ENCODE data around the gene TRABD2A.
"Not testable (repeated sequence)": the region's sequence is repeated elsewhere in the genome, so short reads cannot be mapped to it uniquely, and the experiment has no call there.

The TRABD2A gene

DNA sequence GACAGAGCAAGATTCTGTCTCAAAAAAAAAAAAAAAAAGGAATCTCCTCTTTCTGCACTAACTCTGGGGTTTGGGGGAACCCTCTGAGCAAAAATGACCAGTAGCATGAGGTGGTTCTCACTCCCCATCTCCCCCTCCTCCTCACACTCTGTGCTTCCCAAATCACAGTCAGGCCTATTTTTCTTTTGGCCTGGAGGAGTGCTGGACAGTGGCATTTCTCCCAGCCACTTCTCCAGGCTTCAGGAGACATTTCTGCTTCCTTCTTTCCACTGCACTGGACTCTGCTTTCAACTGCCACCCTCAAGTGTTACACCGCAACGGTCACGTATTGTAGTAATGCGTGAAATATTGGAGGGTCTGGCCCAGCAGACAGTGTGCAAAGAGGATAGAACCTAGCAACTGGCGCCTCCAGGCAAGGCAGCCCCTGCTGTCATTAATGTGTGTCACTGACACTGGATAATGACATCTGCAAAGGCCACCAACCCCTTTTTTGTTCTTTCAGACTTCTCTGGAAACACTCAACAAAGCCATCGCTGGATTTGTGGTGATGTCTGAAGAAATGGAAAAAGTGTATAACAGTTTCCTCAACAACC is 68.9 kb downstream of the TRABD2A start:
- no peak for DNase-seq

DNA sequence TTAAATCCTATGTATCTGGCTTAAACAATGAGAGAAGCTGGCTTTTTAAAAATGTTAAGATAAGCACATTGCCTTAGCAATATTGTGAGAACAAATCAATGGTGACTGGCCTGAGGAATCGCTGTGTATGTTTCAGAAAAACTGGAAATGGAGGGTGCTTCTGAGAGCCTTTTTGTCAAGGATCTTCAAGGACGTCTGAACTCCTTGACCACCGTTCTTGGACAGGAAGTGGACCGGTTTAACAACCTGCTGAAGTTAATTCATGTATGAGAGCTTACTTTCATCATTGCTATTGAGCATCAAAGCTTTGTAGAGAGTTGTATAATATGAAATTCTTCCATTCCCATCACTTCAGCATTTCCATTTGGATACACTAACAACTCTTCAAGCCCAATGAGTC is 72.6 kb downstream of the TRABD2A start:
- no peak for DNase-seq

DNA sequence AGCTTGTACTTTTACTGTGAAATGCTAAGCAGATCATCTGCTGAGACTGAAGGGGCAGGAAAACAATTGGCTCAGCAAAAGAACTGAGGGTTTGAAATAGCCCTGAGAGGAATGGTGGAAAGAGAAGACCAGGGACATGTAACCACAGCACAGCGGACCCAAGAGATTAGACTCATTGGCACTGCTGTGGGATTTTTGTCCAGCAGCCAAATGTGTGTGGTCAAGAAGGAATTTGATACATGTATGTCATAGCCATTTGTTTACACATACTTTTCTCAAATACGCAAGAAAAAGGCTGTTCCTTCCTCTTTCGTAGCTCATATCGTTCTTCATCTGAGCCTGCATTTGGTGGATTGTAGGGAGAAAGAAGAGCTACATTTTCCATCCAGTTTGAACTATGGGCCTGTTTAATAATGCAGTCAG is 73.8 kb downstream of the TRABD2A start:
- peak; percentile 99 for DNase-seq

DNA sequence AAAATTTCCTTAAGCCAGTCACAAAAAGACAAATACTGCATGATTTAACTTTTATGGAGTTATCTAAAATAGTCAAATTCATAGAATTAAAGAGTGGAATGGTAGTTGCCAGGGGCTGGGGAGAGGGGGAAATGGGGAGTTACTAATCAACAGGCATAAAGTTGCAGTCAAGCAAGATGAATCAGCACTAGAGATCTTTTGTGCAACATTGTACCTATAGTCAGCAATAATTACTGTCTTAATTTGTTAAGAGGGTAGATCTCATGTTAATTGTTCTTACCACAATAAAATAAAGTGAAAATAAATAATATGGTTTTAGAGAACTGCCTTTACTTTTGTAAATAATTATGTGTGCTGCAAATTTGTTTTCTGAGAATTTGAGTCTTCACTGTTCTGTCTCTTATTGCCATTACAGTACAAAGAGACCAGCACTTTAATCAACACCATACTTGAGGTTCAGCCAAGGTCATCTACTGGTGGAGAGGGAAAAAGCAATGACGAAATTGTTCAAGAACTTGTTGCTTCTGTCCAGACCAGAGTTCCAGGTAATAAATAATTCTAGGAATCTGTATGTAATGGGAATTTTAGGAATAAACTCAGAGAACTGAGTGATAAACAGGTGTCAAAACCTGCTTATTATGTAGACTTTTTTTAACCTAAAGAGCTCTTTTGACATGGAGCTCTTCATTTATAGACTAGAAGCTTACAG is 75.5 kb downstream of the TRABD2A start:
- peak; percentile 61 for DNase-seq

DNA sequence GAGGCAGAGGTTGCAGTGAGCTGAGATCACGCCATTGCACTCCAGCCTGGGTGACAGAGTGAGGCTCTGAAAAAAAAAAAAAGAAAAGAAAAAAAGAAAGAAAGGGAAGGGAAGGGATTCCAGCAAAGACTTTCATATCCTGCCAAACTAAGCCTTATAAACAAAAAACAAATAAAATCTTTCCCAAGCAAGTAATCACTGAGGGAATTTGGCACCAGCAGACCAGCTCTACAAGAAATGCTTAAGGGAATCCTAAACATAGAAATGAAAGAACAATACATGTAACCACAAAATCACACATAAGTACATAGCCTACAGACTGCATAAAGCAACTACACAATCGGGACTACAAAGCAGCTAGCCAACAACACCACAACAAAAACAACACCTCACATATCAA is 79.1 kb downstream of the TRABD2A start:
- DNase-seq = no peak

DNA sequence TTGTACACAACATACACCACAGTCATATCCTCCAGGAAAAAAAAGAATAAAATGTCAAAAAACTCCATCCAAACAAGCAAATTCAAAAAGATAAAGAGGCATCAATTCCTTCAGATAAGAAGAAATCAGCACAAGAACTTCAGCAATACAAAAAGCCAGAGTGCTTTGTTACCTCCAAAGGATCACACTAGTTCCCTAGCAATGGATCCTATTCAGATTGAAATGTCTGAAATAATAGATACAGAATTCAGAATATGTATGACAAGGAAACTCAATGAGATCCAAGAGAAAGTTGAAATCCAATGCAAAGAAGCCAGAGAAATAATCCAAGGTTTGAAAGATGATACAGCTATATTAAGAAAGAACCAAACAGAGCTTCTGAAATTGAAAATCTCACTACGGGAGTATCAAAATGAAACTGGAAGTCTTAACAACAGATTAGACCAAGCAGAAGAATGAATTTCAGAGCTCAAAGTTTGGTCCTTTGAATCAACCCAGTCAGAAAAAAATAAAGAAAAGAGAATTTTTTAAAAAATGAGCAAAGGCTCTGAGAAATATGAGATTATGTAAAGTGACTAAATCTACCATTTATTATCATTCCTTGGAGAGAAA is 80.6 kb downstream of the TRABD2A start:
- no peak for DNase-seq

DNA sequence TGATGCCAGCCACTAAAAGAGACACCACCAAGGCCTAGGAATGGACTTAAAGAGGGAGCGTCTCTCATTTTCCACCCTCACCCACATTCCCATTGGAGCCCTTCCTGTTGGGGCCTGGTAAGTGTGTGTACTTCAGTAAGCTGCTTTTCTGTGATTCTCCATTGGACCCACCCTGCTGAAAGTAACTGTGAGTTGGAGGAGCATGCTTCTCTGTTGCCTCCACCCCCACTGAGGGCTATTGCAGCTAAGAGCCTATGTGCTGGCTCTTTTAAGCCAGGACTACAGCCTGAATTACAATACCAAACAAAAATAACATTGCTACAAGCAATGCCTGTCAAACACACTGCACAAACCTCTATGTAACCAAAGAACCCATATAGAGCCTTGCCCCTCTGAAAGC is 81.1 kb downstream of the TRABD2A start:
- DNase-seq = no peak

DNA sequence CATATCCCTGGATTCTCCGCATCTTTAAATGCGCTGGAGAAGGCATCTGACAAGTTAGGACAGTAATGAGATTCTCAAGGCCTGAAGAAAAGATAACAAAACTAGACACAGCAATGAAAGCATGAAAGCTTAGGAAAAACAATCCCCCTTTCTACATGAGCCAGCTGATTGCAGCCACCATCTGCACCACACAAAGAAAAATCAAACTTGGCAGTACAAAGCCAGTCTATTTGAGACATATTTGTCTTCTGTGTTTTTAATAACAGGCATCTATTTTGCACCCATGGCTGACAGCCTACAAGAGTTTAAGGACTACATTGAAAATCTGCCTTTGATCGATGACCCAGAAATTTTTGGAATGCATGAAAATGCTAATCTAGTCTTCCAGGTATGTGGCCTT is 83.6 kb downstream of the TRABD2A start:
- no peak for DNase-seq

DNA sequence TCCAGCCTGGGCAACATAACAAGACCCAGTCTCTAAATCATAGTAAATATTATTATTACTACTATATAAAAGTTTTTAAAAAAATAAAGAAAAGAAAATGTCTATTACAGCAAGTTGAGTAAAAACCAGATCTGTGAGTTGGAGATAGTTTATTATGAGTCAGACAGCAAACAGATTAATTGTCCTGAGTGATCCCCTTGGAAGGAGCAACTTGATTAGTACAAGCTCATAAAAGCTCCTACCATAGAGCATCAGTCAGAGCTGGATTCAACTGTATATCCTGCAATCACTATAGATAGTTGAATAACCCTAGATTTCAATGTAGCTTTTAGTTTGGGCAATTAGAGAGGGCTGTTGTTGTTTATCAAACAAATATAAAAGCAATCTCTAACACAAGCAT is 84.1 kb downstream of the TRABD2A start:
- DNase-seq = no peak

DNA sequence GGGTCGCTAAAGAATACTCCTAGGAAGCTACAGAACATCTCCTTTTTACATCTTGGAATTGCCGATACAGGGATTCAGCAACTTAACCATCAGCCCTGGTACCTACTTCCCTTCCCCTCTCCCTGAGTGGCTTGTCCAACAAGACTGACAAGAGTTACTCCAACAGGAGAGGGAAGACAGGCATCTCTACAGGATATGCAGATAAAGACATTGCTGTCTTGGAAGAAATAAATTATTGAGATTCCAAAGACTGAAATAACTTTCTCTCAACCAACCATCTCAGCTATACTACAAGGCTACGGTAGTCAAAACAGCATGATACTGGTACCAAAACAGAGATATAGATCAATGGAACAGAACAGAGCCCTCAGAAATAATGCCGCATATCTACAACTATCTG is 87.2 kb downstream of the TRABD2A start:
- DNase-seq = no peak

DNA sequence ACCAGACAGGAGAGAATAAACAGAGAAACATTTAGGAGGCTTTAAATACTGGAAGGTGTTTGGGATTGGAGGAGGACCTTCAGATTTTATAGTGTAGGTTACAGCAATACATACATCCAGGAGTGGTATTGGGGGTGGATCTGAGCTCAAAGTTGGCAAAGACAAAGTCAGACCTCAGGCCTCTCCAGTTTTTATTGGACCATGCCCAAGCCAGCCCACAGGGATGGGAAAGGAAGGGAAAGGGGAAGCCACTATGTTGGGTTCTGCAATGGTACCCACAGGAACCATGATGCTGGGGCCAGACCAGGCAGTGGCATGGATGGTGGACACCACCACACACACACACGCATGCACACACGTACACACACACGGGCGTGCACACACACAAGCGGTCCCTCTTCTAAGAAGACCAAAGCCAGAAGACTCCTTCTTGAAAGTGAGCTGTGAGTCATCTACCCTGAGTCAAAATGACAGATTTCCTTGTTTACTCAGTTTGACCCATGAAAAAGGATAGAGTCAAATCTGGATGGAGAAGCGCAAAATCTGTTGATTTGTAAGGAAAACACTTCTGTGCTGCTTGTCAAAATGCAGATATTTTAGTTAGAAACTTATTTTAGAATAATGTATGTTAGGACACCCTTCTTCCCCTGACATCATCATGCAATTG is 87.9 kb downstream of the TRABD2A start:
- peak; percentile 5 for DNase-seq

DNA sequence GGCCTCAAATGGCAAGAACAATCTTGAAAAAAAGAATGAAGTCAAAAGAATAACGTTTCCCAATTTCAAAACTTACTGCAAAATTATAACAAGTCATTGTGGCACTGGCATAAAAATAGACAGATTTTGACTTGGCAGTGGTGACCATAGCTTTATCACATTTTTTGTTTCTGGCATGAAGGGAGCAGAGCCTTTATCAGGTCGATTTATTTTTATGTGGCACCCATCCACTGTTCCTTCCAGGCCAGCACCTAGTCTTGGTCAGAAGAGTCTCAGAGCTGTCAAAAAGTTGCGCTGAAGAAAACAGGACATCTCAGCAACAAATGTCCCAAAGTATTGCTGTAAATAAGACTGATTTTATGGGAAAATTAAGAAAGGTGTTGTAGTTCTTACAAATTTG is 92.4 kb downstream of the TRABD2A start:
- DNase-seq = no peak

DNA sequence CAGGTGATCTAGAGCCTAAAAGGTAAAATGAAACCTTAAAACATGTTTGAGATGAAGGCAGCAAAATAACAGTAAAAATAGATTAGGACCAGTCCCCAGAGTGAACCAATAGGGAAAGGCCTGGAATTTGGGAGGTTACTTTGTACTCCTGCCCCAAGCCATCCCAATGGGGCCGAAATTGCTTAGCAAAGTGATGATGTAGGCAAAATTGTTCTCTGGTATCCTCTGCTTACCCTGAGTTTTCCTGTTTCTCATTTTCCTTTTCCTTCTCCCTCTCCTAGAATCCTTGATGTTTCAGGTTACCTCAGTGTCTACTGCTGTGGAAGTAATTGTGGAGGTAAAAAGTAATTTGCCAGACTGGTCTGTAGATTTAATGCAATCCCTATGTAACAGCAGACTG is 92.9 kb downstream of the TRABD2A start:
- DNase-seq = no peak

DNA sequence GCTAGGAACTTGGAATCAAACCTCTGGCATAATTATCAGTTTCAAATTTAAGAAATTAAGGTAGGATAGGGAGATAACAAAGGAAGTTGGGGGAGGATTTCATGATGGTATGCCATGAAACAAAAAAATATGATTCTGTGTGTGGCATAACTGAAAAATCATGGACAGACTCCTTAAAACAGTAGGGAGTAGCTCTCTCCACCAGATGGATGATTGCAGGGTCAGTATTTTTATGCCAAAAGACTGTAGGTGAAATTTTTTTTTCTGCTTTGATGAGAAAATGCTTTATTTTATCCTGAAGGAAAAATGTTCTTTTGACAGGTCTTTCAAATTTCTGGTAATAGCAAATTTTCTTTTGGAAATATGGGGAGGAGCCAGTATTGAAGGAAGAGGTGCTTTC is 94.3 kb downstream of the TRABD2A start:
- no peak for DNase-seq

DNA sequence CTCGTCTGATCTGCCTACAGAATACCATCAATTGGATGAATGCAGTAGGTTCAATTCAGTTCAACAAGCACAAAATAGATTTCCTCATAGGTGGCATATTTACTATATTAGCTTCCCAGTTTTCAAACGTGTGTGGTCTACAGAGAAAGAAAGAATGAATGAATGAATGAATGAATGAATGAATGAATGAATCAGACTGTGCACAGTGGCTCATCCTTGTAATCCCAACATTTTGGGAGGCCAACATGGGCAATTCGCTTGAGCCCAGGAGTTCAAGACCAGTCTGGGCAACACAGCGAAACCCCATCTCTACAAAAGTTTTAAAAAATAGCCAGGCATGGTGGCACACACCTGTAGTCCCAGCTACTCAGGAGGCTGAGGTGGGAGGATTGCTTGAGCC is 94.9 kb downstream of the TRABD2A start:
- no peak for DNase-seq

DNA sequence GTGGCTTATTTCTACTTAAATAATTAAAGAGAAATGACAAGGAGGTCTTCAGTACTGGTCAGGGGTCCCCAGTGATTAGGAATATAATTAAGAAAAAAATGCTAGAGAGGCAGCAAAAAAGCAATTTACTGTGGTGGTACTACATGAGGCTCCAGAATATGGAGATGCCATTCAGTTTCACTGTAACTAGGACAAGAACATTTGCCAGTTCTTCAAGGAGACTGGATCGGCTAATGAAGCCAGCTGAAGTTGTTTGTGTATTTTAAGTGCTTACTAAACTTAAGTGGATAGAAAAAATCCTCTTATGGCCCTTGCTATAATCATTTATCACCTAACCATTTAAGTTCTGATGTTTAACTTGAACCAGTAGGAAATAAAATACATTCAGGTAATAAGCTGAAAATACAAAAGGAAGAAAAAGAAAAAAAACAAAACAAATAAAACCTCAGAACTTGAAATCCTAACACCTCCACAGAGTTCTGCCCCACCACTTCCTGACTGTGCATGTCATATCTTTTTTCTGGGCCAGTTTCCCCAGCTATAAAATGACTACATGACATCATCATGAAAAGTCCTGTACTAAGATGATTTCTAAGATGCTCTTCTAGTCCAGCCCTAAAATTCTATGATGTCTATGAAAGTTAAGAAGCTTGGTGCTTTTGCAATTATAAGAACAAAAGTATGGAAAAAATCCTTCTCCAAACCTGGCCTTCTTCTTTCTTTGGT is 98.0 kb downstream of the TRABD2A start:
- DNase-seq = no peak

DNA sequence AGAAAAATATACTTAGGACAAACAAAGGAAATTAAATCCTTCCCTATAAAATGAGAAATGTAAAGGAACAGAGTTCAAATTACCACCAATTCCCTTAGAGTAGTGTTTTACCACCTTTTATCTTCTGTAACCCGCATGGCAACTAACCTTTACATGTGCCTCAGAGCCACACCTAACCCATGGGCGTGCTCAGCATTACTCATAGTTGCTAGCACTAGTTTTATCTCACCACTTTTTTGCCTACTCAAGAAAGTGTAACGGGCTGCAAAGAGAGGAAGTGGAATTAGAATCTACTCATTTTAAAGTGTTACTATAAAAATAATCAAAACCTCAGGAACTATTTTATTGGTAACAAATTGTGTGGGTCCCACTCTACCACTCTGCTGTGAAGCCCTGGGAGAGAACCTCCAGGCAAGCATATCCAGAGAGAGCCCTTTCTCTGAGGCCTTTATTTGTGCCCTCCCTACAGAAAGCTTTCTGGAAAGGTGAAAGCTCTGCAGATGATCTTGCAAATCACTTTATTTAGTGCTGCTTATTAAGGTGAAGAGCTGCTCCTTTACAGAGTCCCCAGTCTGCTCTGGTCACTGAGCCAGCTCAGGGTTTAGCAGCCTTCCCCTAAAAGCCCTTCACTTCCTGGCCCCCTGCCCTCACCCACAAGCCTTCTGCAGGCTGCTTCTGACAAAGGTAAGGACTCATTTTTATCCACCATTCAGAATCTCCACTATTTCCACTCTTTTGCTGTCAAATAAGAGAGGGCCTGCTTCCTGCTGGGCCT is 98.8 kb downstream of the TRABD2A start:
- DNase-seq = no peak

DNA sequence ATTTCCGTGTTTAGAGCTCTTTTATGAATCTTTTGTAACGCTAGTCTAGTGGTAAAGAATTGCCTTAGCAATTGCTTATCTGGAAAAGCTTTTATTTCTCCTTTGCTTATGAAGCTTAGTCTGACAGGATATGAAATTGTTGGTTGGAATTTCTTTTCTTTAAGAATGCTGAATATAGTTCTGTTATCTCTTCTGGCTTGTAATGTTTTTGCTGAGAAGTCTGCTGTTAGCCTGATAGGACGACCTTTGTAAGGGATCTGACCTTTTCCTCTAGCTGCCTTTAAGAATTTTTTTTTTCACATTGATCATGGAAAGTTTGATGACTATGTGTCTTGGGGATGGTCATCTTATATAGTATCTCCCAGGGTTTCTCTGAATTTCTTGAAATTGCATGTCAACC is 101.1 kb downstream of the TRABD2A start:
- DNase-seq = no peak

DNA sequence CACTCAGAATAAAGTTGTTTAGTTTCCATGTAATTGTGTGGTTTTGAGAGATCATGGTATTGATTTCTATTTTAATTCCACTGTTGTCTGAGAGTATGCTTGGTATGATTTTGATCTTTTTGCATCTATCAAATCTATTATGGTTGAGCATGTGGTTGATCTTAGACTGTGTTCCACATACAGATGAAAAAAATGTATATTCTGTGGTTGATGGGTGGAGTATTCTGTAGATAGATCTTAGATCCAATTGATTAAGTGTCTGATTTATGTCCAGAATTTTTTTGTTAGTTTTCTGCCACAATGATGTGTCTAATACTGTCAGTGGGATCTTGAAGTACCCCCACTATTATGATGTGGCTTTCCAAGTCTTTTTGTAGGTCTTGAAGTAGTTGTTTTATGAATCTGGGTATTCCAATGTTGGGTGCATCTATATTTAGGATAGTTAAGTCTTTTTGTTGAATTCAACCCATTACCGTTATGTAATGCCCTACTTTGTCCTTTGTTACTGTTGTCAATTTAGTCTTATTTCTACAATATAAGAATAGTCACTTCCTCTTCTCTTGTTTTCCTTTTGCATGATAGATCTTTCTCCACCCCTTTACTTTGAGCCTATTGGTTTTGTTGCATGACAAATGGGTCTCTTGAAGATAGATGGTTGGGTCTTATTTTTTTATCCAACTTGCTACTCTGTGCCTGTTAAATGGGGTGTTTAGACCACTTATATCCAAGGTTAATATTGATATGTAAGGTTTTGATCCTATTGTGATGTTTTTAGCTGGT is 101.8 kb downstream of the TRABD2A start:
- DNase-seq = no peak

DNA sequence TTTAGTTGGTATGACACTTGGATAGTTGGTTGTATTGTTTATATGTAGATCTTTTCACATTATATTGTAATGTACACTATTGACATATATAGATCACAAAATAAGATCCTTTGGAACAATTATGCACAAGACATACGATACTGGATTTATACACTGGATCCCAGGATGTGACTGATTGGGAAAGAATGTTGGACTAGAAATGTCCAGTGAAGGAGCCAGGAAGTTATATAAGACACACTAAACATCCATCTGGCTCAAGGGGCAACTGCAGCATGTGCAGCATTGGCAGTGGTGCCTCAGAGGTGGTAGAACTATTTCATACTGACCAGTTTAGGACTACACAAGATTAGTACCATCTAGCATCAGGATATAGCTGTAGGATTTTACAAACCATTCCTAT is 104.9 kb downstream of the TRABD2A start:
- DNase-seq = no peak

DNA sequence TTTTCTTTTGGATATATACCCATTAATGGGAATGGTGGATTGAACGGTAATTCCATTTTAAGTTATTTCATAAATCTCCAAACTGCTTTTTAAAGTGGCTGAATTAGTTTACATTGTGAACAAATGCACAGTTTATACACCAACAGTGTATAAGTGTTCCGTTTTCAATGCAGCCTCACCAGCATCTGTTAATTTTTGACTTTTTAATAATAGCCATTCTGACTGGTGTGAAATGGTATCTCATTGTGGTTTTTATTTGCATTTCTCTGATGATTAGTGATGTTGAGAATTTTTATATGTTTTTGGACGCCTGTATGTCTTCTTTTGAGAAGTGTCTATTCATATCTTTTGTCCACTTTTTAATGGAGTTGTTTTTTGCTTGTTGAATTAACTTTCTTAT is 107.3 kb downstream of the TRABD2A start:
- DNase-seq = not testable (repeated sequence)
